ENCODE measurements around the gene USP17L18.
"Not testable (repeated sequence)": the region's sequence is repeated elsewhere in the genome, so short reads cannot be mapped to it uniquely, and the experiment has no call there.

USP17L18 gene

GRCh38 chr4:9247953-9248680 lies at the start of gene USP17L18:
TSS of gene USP17L18 (plus strand) at chr4:9248630. CDS start at chr4:9248630, 0 bp downstream.
- POLR2A ChIA-PET; DNase-seq (ENCODE audit: extremely low spot score); CTCF ChIA-PET: not testable (repeated sequence)

GRCh38 chr4:9210357-9210756 lies 38.1 kb upstream of the USP17L18 start, which contains the start of gene USP17L10:
TSS of gene USP17L10 (plus strand) at chr4:9210657. CDS start at chr4:9210657, 0 bp downstream.
- POLR2A ChIA-PET; DNase-seq (ENCODE audit: extremely low spot score); CTCF ChIA-PET: not testable (repeated sequence)

GRCh38 chr4:9214701-9215100 lies 33.7 kb upstream of the USP17L18 start:
- DNase-seq (ENCODE audit: extremely low spot score); POLR2A ChIA-PET; CTCF ChIA-PET: not testable (repeated sequence)

- CTCF ChIA-PET; POLR2A ChIA-PET; DNase-seq (ENCODE audit: extremely low spot score): not testable (repeated sequence)
Observed at GRCh38 chr4:9215105-9215504, 33.3 kb upstream of the USP17L18 start, which contains the start of gene USP17L11. TSS of gene USP17L11 (plus strand) at chr4:9215405. CDS start at chr4:9215405, 0 bp downstream.

- CTCF ChIA-PET: not testable (repeated sequence)
Observed at GRCh38 chr4:9219852-9220251, 28.6 kb upstream of the USP17L18 start, which contains the start of gene USP17L12. TSS of gene USP17L12 (plus strand) at chr4:9220152. CDS start at chr4:9220152, 0 bp downstream.

GRCh38 chr4:9224596-9224995 lies 23.8 kb upstream of the USP17L18 start, which contains the start of gene USP17L13:
TSS of gene USP17L13 (plus strand) at chr4:9224896. CDS start at chr4:9224896, 0 bp downstream.
- DNase-seq (ENCODE audit: extremely low spot score); POLR2A ChIA-PET; CTCF ChIA-PET: not testable (repeated sequence)

More at GRCh38 chr4:9219852-9220251, 28.6 kb upstream of the USP17L18 start, which contains the start of gene USP17L12:
- DNase-seq (ENCODE audit: extremely low spot score); POLR2A ChIA-PET: not testable (repeated sequence)

GRCh38 chr4:9230249-9230648 lies 18.2 kb upstream of the USP17L18 start:
- POLR2A ChIA-PET; DNase-seq (ENCODE audit: extremely low spot score); CTCF ChIA-PET: not testable (repeated sequence)

GRCh38 chr4:9234085-9234484 lies 14.3 kb upstream of the USP17L18 start, which contains the start of gene USP17L15:
TSS of gene USP17L15 (plus strand) at chr4:9234385. CDS start at chr4:9234385, 0 bp downstream.
- POLR2A ChIA-PET; DNase-seq (ENCODE audit: extremely low spot score); CTCF ChIA-PET: not testable (repeated sequence)

GRCh38 chr4:9238461-9238860 lies 10.0 kb upstream of the USP17L18 start:
- DNase-seq (ENCODE audit: extremely low spot score); CTCF ChIA-PET: not testable (repeated sequence)

GRCh38 chr4:9243579-9243978 lies 4.9 kb upstream of the USP17L18 start, which contains the start of gene USP17L17:
TSS of gene USP17L17 (plus strand) at chr4:9243879. CDS start at chr4:9243879, 0 bp downstream.
- DNase-seq (ENCODE audit: extremely low spot score); POLR2A ChIA-PET; CTCF ChIA-PET: not testable (repeated sequence)

More at GRCh38 chr4:9238461-9238860, 10.0 kb upstream of the USP17L18 start:
- POLR2A ChIA-PET: not testable (repeated sequence)

- DNase-seq (ENCODE audit: extremely low spot score); POLR2A ChIA-PET; CTCF ChIA-PET: not testable (repeated sequence)
Observed at GRCh38 chr4:9253078-9253477, 4.6 kb downstream of the USP17L18 start, which contains the start of gene USP17L19. TSS of gene USP17L19 (plus strand) at chr4:9253378. CDS start at chr4:9253378, 0 bp downstream.

- DNase-seq (ENCODE audit: extremely low spot score); POLR2A ChIA-PET; CTCF ChIA-PET: not testable (repeated sequence)
Observed at GRCh38 chr4:9257824-9258223, 9.4 kb downstream of the USP17L18 start, which contains the start of gene USP17L20. TSS of gene USP17L20 (plus strand) at chr4:9258124. CDS start at chr4:9258124, 0 bp downstream.

GRCh38 chr4:9262572-9262971 lies 14.1 kb downstream of the USP17L18 start, which contains the start of gene USP17L21:
TSS of gene USP17L21 (plus strand) at chr4:9262872. CDS start at chr4:9262872, 0 bp downstream.
- CTCF ChIA-PET; DNase-seq (ENCODE audit: extremely low spot score); POLR2A ChIA-PET: not testable (repeated sequence)

- POLR2A ChIA-PET; CTCF ChIA-PET; DNase-seq (ENCODE audit: extremely low spot score): not testable (repeated sequence)
Observed at GRCh38 chr4:9267319-9267718, 18.9 kb downstream of the USP17L18 start, which contains the start of gene USP17L22. TSS of gene USP17L22 (plus strand) at chr4:9267619. CDS start at chr4:9267619, 0 bp downstream.

- POLR2A ChIA-PET; DNase-seq (ENCODE audit: extremely low spot score); CTCF ChIA-PET: not testable (repeated sequence)
Observed at GRCh38 chr4:9271719-9272118, 23.3 kb downstream of the USP17L18 start.

Data from GM10248 (cell line).